ENCODE data around the gene SYNDIG1.

DNA sequence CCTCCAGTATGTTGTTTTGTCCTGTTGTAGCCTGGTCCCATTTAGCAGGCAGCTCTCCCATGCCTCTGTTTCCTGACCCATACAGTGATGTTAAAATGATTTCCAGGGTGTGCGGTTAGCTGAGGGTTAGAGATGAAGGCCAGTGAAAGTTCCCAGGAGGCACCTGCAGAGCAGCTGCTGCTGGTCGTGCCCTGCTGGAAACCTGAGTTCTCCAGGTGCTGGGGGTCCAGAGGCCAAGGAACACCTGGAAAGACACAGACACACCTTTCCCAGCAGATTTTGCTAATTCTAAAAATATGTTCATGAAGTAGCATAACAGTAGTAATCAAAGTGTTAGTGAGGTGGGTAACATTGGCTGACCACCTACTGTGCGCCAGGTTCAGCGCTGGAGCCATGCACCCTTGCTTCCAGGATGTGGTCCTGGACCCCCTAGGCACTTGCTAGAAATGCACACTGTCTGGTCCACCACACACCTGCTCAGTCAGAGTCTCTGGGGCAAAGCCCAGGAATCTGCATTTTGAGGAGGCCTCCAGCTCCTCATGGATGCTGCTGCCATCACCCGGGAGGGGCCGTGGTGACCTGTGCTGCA, 118.7 kb downstream of the SYNDIG1 start:
- TF ChIP-seq, protein P1, sequence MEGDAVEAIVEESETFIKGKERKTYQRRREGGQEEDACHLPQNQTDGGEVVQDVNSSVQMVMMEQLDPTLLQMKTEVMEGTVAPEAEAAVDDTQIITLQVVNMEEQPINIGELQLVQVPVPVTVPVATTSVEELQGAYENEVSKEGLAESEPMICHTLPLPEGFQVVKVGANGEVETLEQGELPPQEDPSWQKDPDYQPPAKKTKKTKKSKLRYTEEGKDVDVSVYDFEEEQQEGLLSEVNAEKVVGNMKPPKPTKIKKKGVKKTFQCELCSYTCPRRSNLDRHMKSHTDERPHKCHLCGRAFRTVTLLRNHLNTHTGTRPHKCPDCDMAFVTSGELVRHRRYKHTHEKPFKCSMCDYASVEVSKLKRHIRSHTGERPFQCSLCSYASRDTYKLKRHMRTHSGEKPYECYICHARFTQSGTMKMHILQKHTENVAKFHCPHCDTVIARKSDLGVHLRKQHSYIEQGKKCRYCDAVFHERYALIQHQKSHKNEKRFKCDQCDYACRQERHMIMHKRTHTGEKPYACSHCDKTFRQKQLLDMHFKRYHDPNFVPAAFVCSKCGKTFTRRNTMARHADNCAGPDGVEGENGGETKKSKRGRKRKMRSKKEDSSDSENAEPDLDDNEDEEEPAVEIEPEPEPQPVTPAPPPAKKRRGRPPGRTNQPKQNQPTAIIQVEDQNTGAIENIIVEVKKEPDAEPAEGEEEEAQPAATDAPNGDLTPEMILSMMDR (IDR thresholded peaks at IDR 0.05): no peak
- TF ChIP-seq POLR2A (IDR thresholded peaks at IDR 0.05): no peak
